ENCODE results near the gene CACNA1C.

Gene CACNA1C

GRCh38 chr12:2402073-2402579 lies 349.3 kb downstream of the CACNA1C start:
- DNase-seq (ENCODE audit: insufficient read length, low spot score) = no peak

GRCh38 chr12:2403221-2403976 lies 350.6 kb downstream of the CACNA1C start:
- DNase-seq (ENCODE audit: insufficient read length, low spot score) (no peak), FAIRE-seq (no peak)
- no peak for TF ChIP-seq CTCF (IDR thresholded peaks at IDR 0.05; ENCODE audit: insufficient read depth, missing control alignments)

More at GRCh38 chr12:2402073-2402579, 349.3 kb downstream of the CACNA1C start:
- no peak for TF ChIP-seq CTCF (IDR thresholded peaks at IDR 0.05; ENCODE audit: insufficient read depth, missing control alignments)
- FAIRE-seq = no peak

DNA sequence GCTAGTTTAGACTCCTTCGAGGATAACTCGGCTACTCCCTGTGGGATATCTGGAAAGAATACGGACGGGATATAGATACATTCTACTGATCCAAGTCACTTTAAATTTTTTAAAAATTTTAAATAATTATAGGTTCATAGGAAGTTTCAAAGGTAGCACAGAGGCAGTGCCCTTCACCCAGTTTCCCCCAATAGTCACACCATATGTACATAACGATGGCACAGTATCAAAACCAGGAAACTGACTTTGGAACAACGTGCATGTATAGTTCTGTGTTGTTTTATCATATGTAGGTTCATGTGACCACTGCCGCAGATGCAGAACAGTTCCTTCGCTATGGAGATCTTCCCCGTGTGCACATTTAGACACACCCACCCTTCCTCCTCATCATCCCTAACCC lies 352.3 kb downstream of the CACNA1C start:
- DNase-seq (ENCODE audit: insufficient read length, low spot score) (no peak), FAIRE-seq (no peak)
- TF ChIP-seq CTCF (IDR thresholded peaks at IDR 0.05; ENCODE audit: insufficient read depth, missing control alignments) = no peak

GRCh38 chr12:2406903-2407302 lies 354.1 kb downstream of the CACNA1C start:
- no peak for TF ChIP-seq CTCF (IDR thresholded peaks at IDR 0.05; ENCODE audit: insufficient read depth, missing control alignments)
- no peak for DNase-seq (ENCODE audit: insufficient read length, low spot score)
- no peak for FAIRE-seq

DNA sequence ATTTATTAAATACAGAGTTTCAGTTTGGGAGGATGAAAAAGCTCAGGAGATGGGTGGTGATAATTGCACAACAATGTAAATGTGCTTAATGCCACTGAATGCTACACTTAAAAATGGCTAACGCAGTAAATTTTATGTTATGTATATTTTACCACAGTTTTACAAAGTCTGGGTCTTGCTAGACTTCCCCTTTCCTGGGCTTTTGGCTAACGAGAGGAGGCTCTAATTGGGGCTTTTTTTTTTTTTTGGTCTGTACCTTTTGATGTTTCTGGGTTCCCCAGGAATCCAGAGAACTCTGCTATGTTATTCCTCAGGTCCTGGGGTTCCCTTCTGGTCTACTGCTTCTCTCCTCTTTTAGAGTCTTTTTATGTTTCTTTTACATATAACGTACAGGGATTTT lies 355.5 kb downstream of the CACNA1C start:
- TF ChIP-seq CTCF (IDR thresholded peaks at IDR 0.05; ENCODE audit: insufficient read depth, missing control alignments) = no peak
- DNase-seq (ENCODE audit: insufficient read length, low spot score) = no peak
- no peak for FAIRE-seq

DNA sequence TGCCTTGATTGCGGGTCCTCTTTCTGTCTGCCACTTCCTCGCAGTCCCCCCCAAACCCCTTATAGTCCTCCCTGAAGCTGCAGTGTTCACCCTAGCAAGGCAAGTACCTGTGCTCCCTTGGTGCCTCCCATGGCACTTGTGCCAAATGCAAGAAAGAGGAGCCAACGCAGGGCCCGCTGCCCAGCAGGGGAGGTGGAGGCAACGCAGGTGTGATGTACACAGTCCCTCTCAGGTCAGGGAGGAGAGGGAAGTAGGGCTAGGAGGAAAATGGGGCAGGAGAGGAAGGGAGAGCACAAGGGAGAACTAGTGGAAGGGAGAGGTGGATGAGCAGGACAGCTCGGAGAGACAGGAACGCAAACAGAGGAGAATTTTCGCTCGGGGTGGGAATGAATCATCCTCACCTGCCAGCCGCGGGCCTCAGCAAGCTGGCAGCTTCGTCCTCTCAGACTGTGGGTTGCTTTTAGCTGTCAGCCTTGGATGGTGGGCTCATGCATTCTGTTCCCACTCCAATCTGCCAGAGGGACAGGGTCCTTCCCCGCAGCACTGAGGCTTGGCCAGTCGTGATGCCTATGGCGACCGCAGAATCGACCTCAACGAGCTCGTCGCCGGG lies 357.0 kb downstream of the CACNA1C start:
- FAIRE-seq = no peak
- TF ChIP-seq CTCF (IDR thresholded peaks at IDR 0.05; ENCODE audit: insufficient read depth, missing control alignments) = no peak
- DNase-seq (ENCODE audit: insufficient read length, low spot score) = no peak

DNA sequence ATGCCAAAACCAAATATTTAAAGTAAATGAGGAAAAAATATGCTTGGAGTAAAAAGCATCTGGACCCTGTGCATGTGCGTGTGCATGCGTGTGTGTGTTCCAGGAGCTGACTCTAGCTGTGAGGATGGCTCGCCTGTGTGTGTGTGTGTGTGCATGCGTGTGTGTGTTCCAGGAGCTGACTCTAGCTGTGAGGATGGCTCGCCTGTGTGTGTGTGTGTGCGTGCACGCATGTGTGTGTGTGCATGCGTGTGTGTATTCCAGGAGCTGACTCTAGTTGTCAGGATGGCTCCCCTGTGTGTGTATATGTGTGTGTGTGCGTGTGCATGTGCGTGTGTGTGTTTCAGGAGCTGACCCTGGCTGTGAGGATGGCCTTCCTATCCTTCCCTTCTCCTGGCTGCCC lies 357.7 kb downstream of the CACNA1C start:
- DNase-seq (ENCODE audit: insufficient read length, low spot score) = no peak
- TF ChIP-seq CTCF (IDR thresholded peaks at IDR 0.05; ENCODE audit: insufficient read depth, missing control alignments) = no peak
- FAIRE-seq = no peak

Data from D721Med (cell line).